OCI-LY1 (cell line): Measurements from ENCODE around the gene LRRC43.
"Not testable (repeated sequence)": the region's sequence is repeated elsewhere in the genome, so short reads cannot be mapped to it uniquely, and the experiment has no call there.

ENCODE experiments used
- H2AFZ ChIP-seq: fragments of 200-600 bp; sonication (generic), shearing (Covaris generic); 2 replicates; pipeline ENCODE4 v1.6.0; 2014; ENCODE audit warnings: antibody characterized with exemption, mild to moderate bottlenecking, low read length
- H3F3A ChIP-seq: fragments of 200-600 bp; sonication (generic), shearing (Covaris generic); 2 replicates; pipeline ENCODE4 v1.6.0; 2014; ENCODE audit warnings: mild to moderate bottlenecking, antibody characterized with exemption, low read length, moderate library complexity; ENCODE audit not compliant: insufficient read depth
- H3K27ac ChIP-seq: fragments of 200-600 bp; sonication (generic); 2 replicates; pipeline ENCODE4 v1.5.1; 2014; ENCODE audit warnings: low read length, mixed run types, mild to moderate bottlenecking, low read depth; ENCODE audit not compliant: poor library complexity, severe bottlenecking
- H3K27me3 ChIP-seq: fragments of 200-600 bp; sonication (generic); 2 replicates; pipeline ENCODE4 v1.6.0; 2014; ENCODE audit warnings: antibody characterized with exemption, mild to moderate bottlenecking, low read length, moderate library complexity; ENCODE audit not compliant: insufficient read depth
- H3K36me3 ChIP-seq: fragments of 200-600 bp; sonication (generic); 2 replicates; pipeline ENCODE4 v1.6.1; 2014; ENCODE audit warnings: mild to moderate bottlenecking, antibody characterized with exemption, low read length, moderate library complexity, mixed read lengths; ENCODE audit not compliant: insufficient read depth
- H3K4me1 ChIP-seq: fragments of 200-600 bp; sonication (generic); 2 replicates; pipeline ENCODE4 v1.5.1; 2014; ENCODE audit warnings: mild to moderate bottlenecking, low read length, moderate library complexity; ENCODE audit not compliant: insufficient read depth, severe bottlenecking
- H3K4me2 ChIP-seq: fragments of 200-600 bp; sonication (generic), shearing (Covaris generic); 2 replicates; pipeline ENCODE4 v1.6.1; 2014; ENCODE audit warnings: low read length
- H3K4me3 ChIP-seq: fragments of 200-600 bp; sonication (generic); 2 replicates; pipeline ENCODE4 v1.5.1; 2014; ENCODE audit warnings: low read length, low read depth, mild to moderate bottlenecking, mixed read lengths; ENCODE audit not compliant: poor library complexity, severe bottlenecking
- H3K79me2 ChIP-seq: fragments of 200-600 bp; shearing (Covaris generic); 2 replicates; pipeline ENCODE4 v1.6.1; 2016; ENCODE audit warnings: mixed run types, low read length, mixed read lengths; ENCODE audit not compliant: insufficient read depth
- H3K9ac ChIP-seq: fragments of 200-600 bp; sonication (generic), shearing (Covaris generic); 2 replicates; pipeline ENCODE4 v1.6.1; 2014; ENCODE audit warnings: mild to moderate bottlenecking, low read length, mixed read lengths
- H3K9me2 ChIP-seq: fragments of 200-600 bp; sonication (generic), shearing (Covaris generic); 2 replicates; pipeline ENCODE4 v1.6.1; 2014; ENCODE audit warnings: low read depth, mild to moderate bottlenecking, low read length, mixed read lengths
- H3K9me3 ChIP-seq: fragments of 200-600 bp; shearing (Covaris generic); 2 replicates; pipeline ENCODE4 v1.6.1; 2014; ENCODE audit warnings: low read length, mixed read lengths
- H4K20me1 ChIP-seq: fragments of 200-600 bp; sonication (generic), shearing (Covaris generic); 2 replicates; pipeline ENCODE4 v1.6.0; 2016; ENCODE audit warnings: mild to moderate bottlenecking, low read length; ENCODE audit not compliant: insufficient read depth
- EZH2 ChIP-seq: fragments of 200-600 bp; sonication (generic), shearing (Covaris generic); IDR thresholded peaks from 2 replicates; pipeline ENCODE4 v1.8.0; 2017; ENCODE audit warnings: borderline replicate concordance, mixed run types, mild to moderate bottlenecking, antibody characterized with exemption, low read length, moderate library complexity, mixed read lengths
- TF ChIP-seq, protein P1 (sequence below): fragments of 200-600 bp; sonication (generic), shearing (Covaris generic); IDR thresholded peaks from 2 replicates; pipeline ENCODE4 v1.5.1; 2017; ENCODE audit warnings: mild to moderate bottlenecking, antibody characterized with exemption, low read length, moderate library complexity, mixed read lengths

The LRRC43 gene

DNA sequence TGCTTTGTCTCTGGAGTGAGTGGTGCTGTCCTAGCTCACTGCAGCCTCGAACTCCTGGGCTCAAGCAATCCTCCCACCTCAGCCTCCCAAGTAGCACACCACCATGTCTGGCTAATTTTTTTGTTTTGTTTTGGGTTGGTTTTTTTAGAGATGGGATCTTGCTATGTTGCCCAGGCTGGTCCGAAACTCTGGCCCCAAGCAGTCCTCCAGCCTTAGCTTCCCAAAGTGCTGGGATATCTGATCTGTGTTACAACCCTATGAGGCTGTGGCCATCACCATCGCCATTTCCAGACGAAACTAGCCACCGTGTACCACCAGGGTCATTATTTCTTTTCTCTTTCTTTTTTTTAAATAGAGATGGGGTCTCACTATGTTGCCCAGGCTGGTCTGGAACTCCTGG, 11.5 kb upstream of the LRRC43 start:
- H3F3A ChIP-seq = no peaks in the 10 kb centered on the region
- no peak overlapping the region for H2AFZ ChIP-seq
- no peaks in the 10 kb centered on the region for H3K4me1 ChIP-seq
- H3K4me2 ChIP-seq = no peak overlapping the region
- TF ChIP-seq, protein P1, sequence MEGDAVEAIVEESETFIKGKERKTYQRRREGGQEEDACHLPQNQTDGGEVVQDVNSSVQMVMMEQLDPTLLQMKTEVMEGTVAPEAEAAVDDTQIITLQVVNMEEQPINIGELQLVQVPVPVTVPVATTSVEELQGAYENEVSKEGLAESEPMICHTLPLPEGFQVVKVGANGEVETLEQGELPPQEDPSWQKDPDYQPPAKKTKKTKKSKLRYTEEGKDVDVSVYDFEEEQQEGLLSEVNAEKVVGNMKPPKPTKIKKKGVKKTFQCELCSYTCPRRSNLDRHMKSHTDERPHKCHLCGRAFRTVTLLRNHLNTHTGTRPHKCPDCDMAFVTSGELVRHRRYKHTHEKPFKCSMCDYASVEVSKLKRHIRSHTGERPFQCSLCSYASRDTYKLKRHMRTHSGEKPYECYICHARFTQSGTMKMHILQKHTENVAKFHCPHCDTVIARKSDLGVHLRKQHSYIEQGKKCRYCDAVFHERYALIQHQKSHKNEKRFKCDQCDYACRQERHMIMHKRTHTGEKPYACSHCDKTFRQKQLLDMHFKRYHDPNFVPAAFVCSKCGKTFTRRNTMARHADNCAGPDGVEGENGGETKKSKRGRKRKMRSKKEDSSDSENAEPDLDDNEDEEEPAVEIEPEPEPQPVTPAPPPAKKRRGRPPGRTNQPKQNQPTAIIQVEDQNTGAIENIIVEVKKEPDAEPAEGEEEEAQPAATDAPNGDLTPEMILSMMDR = no peak
- no peak for TF ChIP-seq EZH2
- H3K27me3 ChIP-seq = 0 out of 2 replicates have a peak, but pooled peaks cover 10% of the 10 kb centered on the region
- H3K9me2 ChIP-seq = no peaks in the 10 kb centered on the region
- H3K4me3 ChIP-seq = no peak overlapping the region
- H3K9me3 ChIP-seq = no peaks in the 10 kb centered on the region
- no peaks in the 10 kb centered on the region for H3K79me2 ChIP-seq
- no peaks in the 10 kb centered on the region for H3K36me3 ChIP-seq
- H3K9ac ChIP-seq = no peak overlapping the region
- H3K27ac ChIP-seq = no peak overlapping the region
- H4K20me1 ChIP-seq = no peaks in the 10 kb centered on the region

DNA sequence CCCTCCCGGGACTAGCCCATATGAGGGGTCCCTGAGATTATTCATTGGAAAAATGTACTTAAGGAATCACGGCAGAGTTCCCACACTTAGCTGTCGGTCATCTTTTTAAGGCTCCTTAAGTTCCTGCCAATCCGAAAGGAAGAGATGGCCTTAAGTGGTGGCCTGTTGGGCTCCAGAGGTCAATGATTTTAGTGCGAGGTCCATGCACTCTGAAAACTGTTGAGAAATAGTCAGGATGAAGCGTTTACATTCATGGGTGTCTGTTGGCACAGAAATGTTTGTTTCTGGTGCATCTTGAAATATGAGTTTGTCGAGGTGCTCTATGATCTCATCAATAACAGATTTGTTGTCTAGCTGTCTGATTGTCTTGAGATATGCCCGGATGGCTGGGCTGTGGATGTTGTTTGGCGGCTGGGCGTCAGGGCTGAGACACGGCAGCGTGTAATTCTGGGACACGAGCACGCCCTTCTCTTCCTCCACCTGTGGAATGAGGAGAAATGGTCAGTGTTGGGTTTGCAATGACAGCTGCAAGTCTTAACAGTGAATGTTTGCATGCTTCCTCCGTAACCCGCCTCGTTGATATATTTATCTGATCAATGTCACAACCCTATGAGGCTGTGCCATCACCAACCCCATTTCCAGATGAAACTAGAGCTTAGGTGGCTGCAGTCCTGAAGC, 10.5 kb upstream of the LRRC43 start:
- no peaks in the 10 kb centered on the region for H3K9me3 ChIP-seq
- no peaks in the 10 kb centered on the region for H3F3A ChIP-seq
- no peak overlapping the region for H3K9ac ChIP-seq
- no peaks in the 10 kb centered on the region for H3K36me3 ChIP-seq
- 0 out of 2 replicates have a peak, but pooled peaks cover 10% of the 10 kb centered on the region for H3K27me3 ChIP-seq
- TF ChIP-seq, protein P1 = no peak
- TF ChIP-seq EZH2 = no peak
- H3K4me2 ChIP-seq = no peak overlapping the region
- no peaks in the 10 kb centered on the region for H3K4me1 ChIP-seq
- no peak overlapping the region for H3K4me3 ChIP-seq
- H2AFZ ChIP-seq = no peak overlapping the region
- H3K27ac ChIP-seq = no peak overlapping the region
- H3K9me2 ChIP-seq = no peaks in the 10 kb centered on the region
- H4K20me1 ChIP-seq = no peaks in the 10 kb centered on the region
- no peaks in the 10 kb centered on the region for H3K79me2 ChIP-seq

DNA sequence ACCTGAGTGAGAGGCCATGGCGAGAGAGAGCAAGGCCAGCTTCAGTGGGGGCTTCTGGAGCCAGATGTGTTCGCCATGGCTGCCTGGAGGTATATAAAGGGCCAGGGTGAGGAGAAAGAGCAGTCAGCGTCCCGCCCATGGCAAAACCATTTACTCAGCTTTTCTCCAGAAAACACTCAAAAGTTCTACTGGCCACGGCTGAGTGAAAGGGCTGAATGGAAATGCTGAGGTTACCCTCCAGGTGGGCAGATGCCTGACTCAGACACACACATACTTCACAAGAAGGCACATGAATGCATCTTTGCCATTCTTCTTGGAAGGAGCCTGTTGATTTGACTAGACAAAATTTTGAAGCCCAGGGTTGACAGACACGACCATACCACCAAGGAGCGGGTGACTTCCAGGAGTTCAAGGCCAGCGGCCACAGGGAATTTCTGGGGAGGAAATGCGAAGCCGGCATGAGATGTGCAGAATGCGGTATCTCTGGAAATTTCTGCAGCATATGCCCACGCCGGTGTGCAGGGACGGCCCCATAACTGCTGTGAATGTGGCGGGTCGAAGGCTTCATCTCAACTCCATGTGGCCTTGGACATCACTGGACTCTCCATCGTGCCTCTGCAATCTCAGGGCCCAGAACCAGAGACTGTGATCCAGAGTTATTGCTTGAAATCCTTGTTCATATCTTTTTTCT, 8.6 kb upstream of the LRRC43 start, which contains the start of gene IL31:
Gene IL31, minus strand, starts transcription at position 67 of the 691 bp plus-strand sequence. Its CDS starts 49 bp downstream, at position 18.
- H3K4me2 ChIP-seq = no peak within 1 kb of the TSS
- TF ChIP-seq, protein P1 = no peak
- TF ChIP-seq EZH2 = no peak
- H3K79me2 ChIP-seq = no peaks in the 10 kb centered on the region
- H3K4me3 ChIP-seq = no peak within 1 kb of the TSS
- no peak within 1 kb of the TSS for H3K27ac ChIP-seq
- no peaks in the 10 kb centered on the region for H3K9me3 ChIP-seq
- H4K20me1 ChIP-seq = no peaks in the 10 kb centered on the region
- H3K36me3 ChIP-seq = no peaks in the 10 kb centered on the region
- no peaks in the 10 kb centered on the region for H3K4me1 ChIP-seq
- H3K9me2 ChIP-seq = no peaks in the 10 kb centered on the region
- no peak within 1 kb of the TSS for H3K9ac ChIP-seq
- H3F3A ChIP-seq = no peaks in the 10 kb centered on the region
- no peak within 1 kb of the TSS for H2AFZ ChIP-seq
- H3K27me3 ChIP-seq = 0 out of 2 replicates have a peak, but pooled peaks cover 6% of the 10 kb centered on the region

GRCh38 chr12:122176473-122176872, 6.5 kb upstream of the LRRC43 start:
- not testable (repeated sequence) for H3K4me2 ChIP-seq, H3K27me3 ChIP-seq, H3F3A ChIP-seq, H3K36me3 ChIP-seq, H4K20me1 ChIP-seq, H3K4me1 ChIP-seq, H3K9me2 ChIP-seq, H3K9me3 ChIP-seq, H3K27ac ChIP-seq, H3K79me2 ChIP-seq, H3K4me3 ChIP-seq, H2AFZ ChIP-seq, H3K9ac ChIP-seq
